Bronchial epithelial cell (primary cell): ENCODE measurements around the gene UNC13A. TPM values are rescaled to one million over a fixed set of nuclear protein-coding genes. Genes with fewer than 3 reads are reported as not detected.
A peak's percentile ranks its signal among the peaks of the same experiment; 100 is the strongest.

ENCODE experiments used
- DNase-seq: peaks from one replicate; pipeline ENCODE4 v3.0.0-alpha.2; 2010; ENCODE audit warnings: low read depth
- FAIRE-seq: peaks from 2 replicates; lab custom pipeline; 2011; peaks lifted over from hg19 to GRCh38; lab: Jason Lieb, UNC
- H3K27me3 ChIP-seq: 2 replicates; pipeline ENCODE4 v1.5.1; 2011; ENCODE audit warnings: low read length; ENCODE audit not compliant: control insufficient read depth, insufficient read depth
- H3K36me3 ChIP-seq: 2 replicates; pipeline ENCODE4 v1.5.1; 2011; ENCODE audit warnings: low read length; ENCODE audit not compliant: control insufficient read depth, insufficient read depth
- H3K4me3 ChIP-seq: 2 replicates; pipeline ENCODE4 v1.5.1; 2011; ENCODE audit warnings: mild to moderate bottlenecking, low read depth, low read length, control low read depth
- total RNA-seq: library from RNA; depleted of rRNA; stranded (reverse); fragments of >200 nt; gene quantifications from 2 replicates; pipeline ENCODE4 v1.2.1, GENCODE V29; 2014
- TF ChIP-seq, protein P1 (sequence below): IDR thresholded peaks from 2 replicates; pipeline ENCODE4 v1.5.1; 2011; ENCODE audit warnings: mild to moderate bottlenecking, moderate library complexity, low read length, control low read depth, inconsistent platforms; ENCODE audit not compliant: insufficient read depth, severe bottlenecking

UNC13A gene
- total RNA-seq, 1 donor from 2014 or later = under 0.01 TPM

DNA sequence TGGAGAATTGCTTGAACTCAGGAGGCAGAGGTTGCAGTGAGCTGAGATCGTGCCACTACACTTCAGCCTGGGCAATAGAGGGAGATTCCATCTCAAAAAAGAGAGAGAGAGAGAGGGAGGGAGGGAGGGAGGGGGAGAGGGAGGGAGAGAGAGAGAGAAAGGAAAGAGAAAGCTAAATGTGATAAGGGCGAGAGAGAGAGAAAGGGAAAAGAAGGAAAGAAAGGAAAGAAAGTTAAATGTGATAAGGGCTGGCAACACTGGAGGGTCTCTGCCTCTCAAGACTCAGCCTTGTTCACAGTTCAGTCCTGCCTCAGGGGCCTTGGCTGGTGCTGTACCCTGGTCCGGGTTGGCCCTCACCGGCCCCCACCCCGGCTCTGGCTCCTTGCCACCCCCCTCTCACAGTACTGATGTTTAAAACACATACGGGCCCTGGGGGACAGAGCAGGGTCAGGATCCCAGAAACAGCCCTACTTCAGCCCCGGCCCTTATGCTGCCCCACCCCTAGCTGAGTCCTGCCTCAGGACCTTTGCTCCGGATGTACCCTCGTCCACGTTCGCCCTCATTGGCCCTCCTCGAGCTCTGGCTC is 34.6 kb upstream of the UNC13A start:
- TF ChIP-seq, protein P1, sequence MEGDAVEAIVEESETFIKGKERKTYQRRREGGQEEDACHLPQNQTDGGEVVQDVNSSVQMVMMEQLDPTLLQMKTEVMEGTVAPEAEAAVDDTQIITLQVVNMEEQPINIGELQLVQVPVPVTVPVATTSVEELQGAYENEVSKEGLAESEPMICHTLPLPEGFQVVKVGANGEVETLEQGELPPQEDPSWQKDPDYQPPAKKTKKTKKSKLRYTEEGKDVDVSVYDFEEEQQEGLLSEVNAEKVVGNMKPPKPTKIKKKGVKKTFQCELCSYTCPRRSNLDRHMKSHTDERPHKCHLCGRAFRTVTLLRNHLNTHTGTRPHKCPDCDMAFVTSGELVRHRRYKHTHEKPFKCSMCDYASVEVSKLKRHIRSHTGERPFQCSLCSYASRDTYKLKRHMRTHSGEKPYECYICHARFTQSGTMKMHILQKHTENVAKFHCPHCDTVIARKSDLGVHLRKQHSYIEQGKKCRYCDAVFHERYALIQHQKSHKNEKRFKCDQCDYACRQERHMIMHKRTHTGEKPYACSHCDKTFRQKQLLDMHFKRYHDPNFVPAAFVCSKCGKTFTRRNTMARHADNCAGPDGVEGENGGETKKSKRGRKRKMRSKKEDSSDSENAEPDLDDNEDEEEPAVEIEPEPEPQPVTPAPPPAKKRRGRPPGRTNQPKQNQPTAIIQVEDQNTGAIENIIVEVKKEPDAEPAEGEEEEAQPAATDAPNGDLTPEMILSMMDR = no peak
- DNase-seq (no peak), FAIRE-seq (no peak)
- Histone ChIP-seq H3K27me3 (no peaks in the 10 kb centered on the region), H3K36me3 (peaks cover 14% of the 10 kb centered on the region), H3K4me3 (no peak overlapping the region)

GRCh38 chr19:17721821-17722220 is 33.7 kb upstream of the UNC13A start:
- Histone ChIP-seq H3K4me3 (no peak overlapping the region), H3K36me3 (peaks cover 10% of the 10 kb centered on the region), H3K27me3 (no peaks in the 10 kb centered on the region)
- DNase-seq (peak; percentile 24), FAIRE-seq (no peak)
- TF ChIP-seq, protein P1 = no peak

DNA sequence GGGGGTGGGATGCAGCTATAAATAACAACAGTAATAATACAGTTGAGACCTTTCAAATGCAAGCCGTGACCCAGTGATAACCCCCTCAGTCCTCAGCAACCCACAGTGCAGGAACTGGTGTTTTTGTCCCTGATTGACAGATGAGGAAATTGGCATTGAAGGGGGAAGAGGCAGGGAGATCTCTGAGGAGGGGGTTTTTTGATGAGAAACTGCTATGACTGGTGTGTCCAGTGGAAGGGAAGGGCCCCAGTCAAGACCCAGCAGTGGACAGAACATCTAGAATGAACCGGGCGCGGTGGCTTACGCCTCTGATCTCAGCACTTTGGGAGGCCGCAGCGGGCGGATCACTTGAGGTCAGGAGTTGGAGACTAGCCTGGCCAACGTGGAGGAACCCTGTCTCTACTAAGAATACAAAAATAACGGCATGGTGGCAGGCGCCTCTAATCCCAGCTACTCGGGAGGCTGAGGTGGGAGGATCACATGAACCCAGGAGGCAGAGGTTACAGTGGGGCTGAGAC is 33.0 kb upstream of the UNC13A start:
- FAIRE-seq (no peak), DNase-seq (no peak)
- Histone ChIP-seq H3K27me3 (no peaks in the 10 kb centered on the region), H3K4me3 (no peak overlapping the region), H3K36me3 (peaks cover 10% of the 10 kb centered on the region)
- TF ChIP-seq, protein P1 = no peak

GRCh38 chr19:17720440-17720839 is 32.3 kb upstream of the UNC13A start:
- DNase-seq (no peak), FAIRE-seq (peak; percentile 83)
- Histone ChIP-seq H3K4me3 (no peak overlapping the region), H3K36me3 (peaks cover 7% of the 10 kb centered on the region), H3K27me3 (no peaks in the 10 kb centered on the region)
- TF ChIP-seq, protein P1 = no peak

DNA sequence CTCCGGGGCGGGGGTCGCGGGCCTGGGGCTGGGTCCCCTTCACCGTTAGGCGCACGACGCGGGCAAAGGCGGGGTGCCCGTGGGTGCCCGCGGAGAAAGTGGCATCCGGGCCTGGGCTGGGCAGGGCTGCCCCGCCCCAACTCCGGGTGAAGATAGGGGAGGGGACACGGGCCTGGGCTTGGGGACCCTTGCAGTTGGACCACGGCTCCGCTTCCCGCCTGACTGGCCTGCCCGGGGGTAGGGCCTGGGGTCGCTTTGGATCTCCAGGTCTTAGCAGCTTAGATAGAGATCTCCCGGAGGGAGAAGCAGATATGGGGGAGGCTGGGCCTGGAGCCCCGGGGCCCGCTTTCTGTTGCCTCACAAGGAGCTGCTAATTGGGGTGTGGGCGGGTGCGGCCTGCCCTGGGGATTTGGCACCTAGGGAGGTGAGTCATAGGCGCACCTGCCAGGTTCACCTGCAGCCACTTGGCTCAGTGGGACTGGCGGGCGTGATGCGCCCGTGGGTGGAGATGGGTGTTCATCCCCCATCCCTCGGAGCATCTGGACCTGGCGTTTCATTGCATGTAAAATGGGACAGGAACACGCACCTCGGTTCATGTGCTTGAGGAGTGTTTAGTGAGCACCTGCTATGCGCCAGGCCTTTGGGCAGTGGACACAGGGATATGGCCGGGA is 31.7 kb upstream of the UNC13A start:
- Histone ChIP-seq H3K36me3 (peaks cover 4% of the 10 kb centered on the region), H3K27me3 (no peaks in the 10 kb centered on the region), H3K4me3 (peak overlapping the region; percentile 69)
- TF ChIP-seq, protein P1 = no peak
- DNase-seq = peak; percentile 58
- FAIRE-seq = no peak
